GM10266 (cell line): ENCODE results near the gene RPL11.

ENCODE experiments used
- DNase-seq: peaks from one replicate; pipeline ENCODE4 v3.0.0; 2012; ENCODE audit errors: extremely low spot score
- CTCF ChIP-seq: IDR thresholded peaks from 2 replicates; pipeline ENCODE4 v1.5.1; 2012; ENCODE audit warnings: mild to moderate bottlenecking, low read depth; ENCODE audit not compliant: control insufficient read depth, insufficient read depth; ENCODE audit errors: missing control alignments

The RPL11 gene

GRCh38 chr1:23650344-23650990 is 41.1 kb upstream of the RPL11 start:
- no peak for TF ChIP-seq CTCF
- DNase-seq = no peak

- no peak for TF ChIP-seq CTCF
- DNase-seq = no peak
Observed at GRCh38 chr1:23651069-23651808, 40.4 kb upstream of the RPL11 start.

GRCh38 chr1:23657659-23658275 is 33.8 kb upstream of the RPL11 start:
- TF ChIP-seq CTCF = peak; percentile 84
- peak; percentile 48 for DNase-seq

- DNase-seq = no peak
- no peak for TF ChIP-seq CTCF
Observed at GRCh38 chr1:23660671-23661070, 30.9 kb upstream of the RPL11 start.

- TF ChIP-seq CTCF = no peak
- no peak for DNase-seq
Observed at GRCh38 chr1:23661887-23662286, 29.7 kb upstream of the RPL11 start.

- peak; percentile 9 for TF ChIP-seq CTCF
- peak; percentile 42 for DNase-seq
Observed at GRCh38 chr1:23664837-23665795, 26.5 kb upstream of the RPL11 start.
